GM20000 (cell line): ENCODE data around the gene ADCY4.

Experiments used
- DNase-seq: peaks from one replicate; pipeline ENCODE4 v3.0.0; 2012; ENCODE audit warnings: low spot score
- CTCF ChIP-seq: IDR thresholded peaks from 2 replicates; pipeline ENCODE4 v1.5.1; 2012; ENCODE audit warnings: mild to moderate bottlenecking, control low read depth; ENCODE audit errors: extremely low read depth, missing control alignments

The ADCY4 gene

GRCh38 chr14:24337144-24337823 lies 2.4 kb upstream of the ADCY4 start:
- DNase-seq, result no peak
- no peak for TF ChIP-seq CTCF

- DNase-seq, result peak; percentile 6
- TF ChIP-seq CTCF, result no peak
Observed at GRCh38 chr14:24335461-24336171, 745 bp upstream of the ADCY4 start.

- DNase-seq, result peak; percentile 93
- TF ChIP-seq CTCF, result peak; percentile 52
Observed at GRCh38 chr14:24332268-24332993, 2.4 kb downstream of the ADCY4 start.

- TF ChIP-seq CTCF, result no peak
- no peak for DNase-seq
Observed at GRCh38 chr14:24331731-24332267, 3.1 kb downstream of the ADCY4 start.

GRCh38 chr14:24330973-24331674 lies 3.7 kb downstream of the ADCY4 start:
- TF ChIP-seq CTCF, result no peak
- no peak for DNase-seq

- DNase-seq, result no peak
- TF ChIP-seq CTCF, result no peak
Observed at GRCh38 chr14:24329736-24330135, 5.1 kb downstream of the ADCY4 start.
